ENCODE measurements around the gene IRF8.

Gene IRF8

DNA sequence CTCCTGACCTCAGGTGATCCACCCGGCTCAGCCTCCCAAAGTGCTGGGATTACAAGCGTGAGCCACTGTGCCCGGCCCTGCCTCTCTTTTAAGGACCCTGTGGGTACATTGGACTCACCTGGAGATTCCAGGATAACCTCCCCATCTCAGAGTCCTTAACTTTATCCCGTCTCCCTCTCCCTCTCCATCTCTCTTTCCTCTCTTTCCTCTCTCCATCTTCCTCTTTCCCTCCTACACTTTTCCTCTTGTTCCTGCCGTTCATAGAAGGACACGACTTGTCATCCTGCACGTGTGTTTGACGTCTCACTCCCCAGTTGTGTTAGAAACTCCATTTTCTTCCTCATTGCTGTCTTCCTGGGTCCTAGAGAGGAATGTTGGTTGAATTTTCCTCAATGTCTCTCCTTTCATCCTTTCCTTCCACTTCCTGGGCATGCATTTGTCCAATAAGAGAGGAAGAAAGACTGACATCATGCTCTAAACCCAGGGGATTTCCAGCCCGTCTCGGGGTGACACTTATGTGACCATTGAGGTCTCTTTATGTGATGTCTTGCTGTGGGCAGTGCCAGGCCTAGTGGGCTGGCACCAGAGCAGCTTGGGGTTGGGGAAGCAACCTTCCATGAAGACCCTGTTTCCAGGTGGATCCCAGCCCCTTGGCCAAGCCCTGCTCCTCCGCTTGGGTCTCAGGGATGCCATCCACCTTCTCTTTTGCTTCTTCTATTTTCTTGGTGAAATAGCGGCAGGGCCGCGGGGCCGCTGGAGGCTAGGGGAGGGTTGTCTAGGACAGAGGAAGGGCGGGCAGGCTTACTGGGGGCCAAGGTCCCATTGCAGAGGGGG is 39.8 kb upstream of the IRF8 start:
- Histone ChIP-seq H3K4me3 (no peak overlapping the region), H3K27ac (no peak overlapping the region), H3K36me3 (no peaks in the 10 kb centered on the region), H3K9me3 (no peaks in the 10 kb centered on the region), H3K27me3 (peaks cover 0 to 28% of the 10 kb centered on the region in 2 donors), H3K4me1 (no peaks in the 10 kb centered on the region)
- TF ChIP-seq, protein P1, sequence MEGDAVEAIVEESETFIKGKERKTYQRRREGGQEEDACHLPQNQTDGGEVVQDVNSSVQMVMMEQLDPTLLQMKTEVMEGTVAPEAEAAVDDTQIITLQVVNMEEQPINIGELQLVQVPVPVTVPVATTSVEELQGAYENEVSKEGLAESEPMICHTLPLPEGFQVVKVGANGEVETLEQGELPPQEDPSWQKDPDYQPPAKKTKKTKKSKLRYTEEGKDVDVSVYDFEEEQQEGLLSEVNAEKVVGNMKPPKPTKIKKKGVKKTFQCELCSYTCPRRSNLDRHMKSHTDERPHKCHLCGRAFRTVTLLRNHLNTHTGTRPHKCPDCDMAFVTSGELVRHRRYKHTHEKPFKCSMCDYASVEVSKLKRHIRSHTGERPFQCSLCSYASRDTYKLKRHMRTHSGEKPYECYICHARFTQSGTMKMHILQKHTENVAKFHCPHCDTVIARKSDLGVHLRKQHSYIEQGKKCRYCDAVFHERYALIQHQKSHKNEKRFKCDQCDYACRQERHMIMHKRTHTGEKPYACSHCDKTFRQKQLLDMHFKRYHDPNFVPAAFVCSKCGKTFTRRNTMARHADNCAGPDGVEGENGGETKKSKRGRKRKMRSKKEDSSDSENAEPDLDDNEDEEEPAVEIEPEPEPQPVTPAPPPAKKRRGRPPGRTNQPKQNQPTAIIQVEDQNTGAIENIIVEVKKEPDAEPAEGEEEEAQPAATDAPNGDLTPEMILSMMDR (IDR thresholded peaks at IDR 0.05), result no peak
- intact Hi-C loops (cut with DNase I; ENCODE audit: low total_unique reads), result no loop called here
- DNase-seq, result no peak

DNA sequence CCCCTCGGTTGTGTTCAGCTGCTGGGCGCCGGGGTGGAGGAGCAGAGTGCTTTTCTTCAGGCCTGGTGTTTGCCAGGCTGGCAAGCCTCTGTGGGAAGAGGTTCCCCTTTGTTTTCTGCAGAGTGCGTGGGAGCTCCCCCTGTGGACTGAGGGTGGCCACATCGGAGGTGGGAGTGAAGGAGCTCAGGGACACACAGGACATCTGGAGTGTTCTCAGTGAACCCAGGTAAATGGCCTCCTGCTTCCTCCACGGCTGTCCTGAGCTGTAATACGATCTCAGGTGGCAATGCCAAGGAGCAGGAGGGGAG is 39.2 kb upstream of the IRF8 start:
- no peaks in the 10 kb centered on the region for H3K9me3 ChIP-seq
- DNase-seq, result peak in 1 of 2 donors; percentile 49
- H3K36me3 ChIP-seq, result no peaks in the 10 kb centered on the region
- no peaks in the 10 kb centered on the region for H3K4me1 ChIP-seq
- H3K27me3 ChIP-seq, result peaks cover 0 to 28% of the 10 kb centered on the region in 2 donors
- intact Hi-C loops (cut with DNase I; ENCODE audit: low total_unique reads), result no loop called here
- no peak overlapping the region for H3K27ac ChIP-seq
- H3K4me3 ChIP-seq, result no peak overlapping the region
- TF ChIP-seq, protein P1 (IDR thresholded peaks at IDR 0.05), result no peak

DNA sequence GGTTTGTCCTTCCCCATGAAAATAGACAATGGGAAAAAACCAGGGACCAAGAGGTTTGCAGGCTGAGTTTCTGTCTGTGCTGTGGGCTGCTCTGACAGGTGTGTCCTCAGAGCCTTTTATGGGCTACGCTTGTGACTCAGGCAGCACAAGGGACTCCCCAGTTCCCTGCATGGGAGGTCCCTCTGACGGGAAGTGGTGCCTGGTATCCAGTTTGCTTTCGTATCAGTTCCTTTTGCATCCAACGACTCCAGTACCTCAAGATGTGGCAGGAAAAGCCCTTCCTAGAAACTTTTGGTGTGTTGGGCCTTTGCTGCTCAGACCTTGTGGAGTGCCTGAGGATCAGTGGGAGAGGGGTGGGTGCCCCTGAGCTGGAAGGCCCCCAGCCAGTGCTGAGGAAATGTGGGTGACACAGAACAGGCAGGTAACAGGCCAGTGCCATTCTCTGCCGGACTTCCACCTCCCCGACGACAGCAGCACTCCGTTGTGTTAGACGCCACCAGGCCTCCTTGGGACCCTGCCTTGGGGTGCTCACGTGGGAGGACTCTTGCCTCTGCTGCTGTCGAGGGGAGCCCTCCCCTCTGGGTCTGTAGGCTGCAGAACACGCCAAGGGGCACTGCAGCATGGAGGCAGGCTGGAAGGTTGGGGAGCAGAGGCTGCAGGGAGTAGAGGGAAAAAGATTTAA is 38.4 kb upstream of the IRF8 start:
- H3K4me1 ChIP-seq, result no peaks in the 10 kb centered on the region
- H3K27me3 ChIP-seq, result peaks cover 0 to 28% of the 10 kb centered on the region in 2 donors
- H3K27ac ChIP-seq, result no peak overlapping the region
- no peak overlapping the region for H3K4me3 ChIP-seq
- H3K9me3 ChIP-seq, result no peaks in the 10 kb centered on the region
- no peaks in the 10 kb centered on the region for H3K36me3 ChIP-seq
- intact Hi-C loops (cut with DNase I; ENCODE audit: low total_unique reads), result no loop called here
- peak in 1 of 2 donors; percentile 52 for DNase-seq
- TF ChIP-seq, protein P1 (IDR thresholded peaks at IDR 0.05), result no peak

DNA sequence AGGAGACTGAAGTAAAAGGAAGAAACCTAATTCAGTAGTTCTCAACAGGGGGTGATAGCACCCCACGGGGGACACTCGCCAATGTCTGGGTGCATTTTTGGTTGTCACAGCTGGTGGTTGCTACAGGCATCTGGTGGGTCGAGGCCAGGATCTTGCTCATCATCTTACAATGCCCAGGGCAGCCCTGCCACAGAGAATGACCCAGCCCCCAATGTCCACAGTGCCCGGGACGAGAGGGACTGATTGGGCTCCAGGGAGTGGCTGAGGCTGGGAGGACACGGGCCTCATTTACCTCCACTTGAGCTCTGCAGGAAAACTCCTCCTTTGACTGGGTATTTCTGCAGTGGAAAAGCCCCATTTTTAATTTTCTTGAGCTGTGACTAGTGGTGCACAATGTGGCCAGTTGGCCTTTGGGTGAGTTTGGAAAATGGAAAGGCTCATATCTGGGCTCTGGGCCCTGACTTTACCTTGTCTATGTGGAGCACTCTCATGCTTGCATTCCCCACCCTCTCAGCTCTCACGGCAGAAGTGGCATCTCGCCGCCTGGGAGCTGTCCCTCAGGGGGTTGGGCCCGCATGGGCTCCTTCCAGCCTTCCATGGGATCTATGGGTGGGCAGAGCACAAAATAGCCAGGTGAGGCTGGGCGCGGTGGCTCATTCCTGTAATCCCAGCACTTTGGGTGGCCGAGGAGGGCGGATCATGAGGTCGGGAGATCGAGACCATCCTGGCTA is 37.7 kb upstream of the IRF8 start:
- Histone ChIP-seq H3K27ac (no peak overlapping the region), H3K27me3 (peaks cover 0 to 23% of the 10 kb centered on the region in 2 donors), H3K4me3 (no peak overlapping the region), H3K36me3 (no peaks in the 10 kb centered on the region), H3K4me1 (no peaks in the 10 kb centered on the region), H3K9me3 (no peaks in the 10 kb centered on the region)
- TF ChIP-seq, protein P1 (IDR thresholded peaks at IDR 0.05), result no peak
- DNase-seq, result peak in 1 of 2 donors; percentile 49
- intact Hi-C loops (cut with DNase I; ENCODE audit: low total_unique reads), result no loop called here

- Histone ChIP-seq H3K9me3 (no peaks in the 10 kb centered on the region), H3K4me3 (no peak overlapping the region), H3K27ac (no peak overlapping the region), H3K27me3 (peaks cover 0 to 27% of the 10 kb centered on the region in 2 donors), H3K36me3 (no peaks in the 10 kb centered on the region), H3K4me1 (no peaks in the 10 kb centered on the region)
- TF ChIP-seq, protein P1 (IDR thresholded peaks at IDR 0.05), result no peak
- intact Hi-C loops (cut with DNase I; ENCODE audit: low total_unique reads), result no loop called here
- peak in 1 of 2 donors; percentile 51 for DNase-seq
Measured at GRCh38 chr16:85862476-85863383, 36.2 kb upstream of the IRF8 start.
